HG03196 (cell line): Measurements from ENCODE around the gene MPND.

ENCODE experiments used
- ATAC-seq: cut with Tn5 transposase; IDR thresholded peaks from one replicate; pipeline ENCODE4 v1.9.1; 2021; ENCODE audit not compliant: unreplicated experiment

The MPND gene

DNA sequence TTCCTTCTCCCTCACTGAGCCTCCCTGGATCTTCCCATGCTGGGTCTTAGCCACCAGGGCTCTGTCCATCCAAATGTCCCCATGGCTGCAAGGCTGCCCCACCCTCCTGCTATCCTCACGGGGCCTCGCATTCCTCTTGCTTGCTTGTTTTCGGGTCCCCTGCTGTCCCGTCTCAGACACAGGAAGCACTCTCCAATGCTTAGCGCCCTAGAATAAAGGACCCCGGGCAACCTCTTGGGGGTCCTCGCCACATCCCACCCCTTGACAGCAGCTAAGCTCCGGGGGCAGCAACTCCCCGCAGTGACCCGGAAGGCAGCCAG is 33.3 kb downstream of the MPND start:
- no peak for ATAC-seq

DNA sequence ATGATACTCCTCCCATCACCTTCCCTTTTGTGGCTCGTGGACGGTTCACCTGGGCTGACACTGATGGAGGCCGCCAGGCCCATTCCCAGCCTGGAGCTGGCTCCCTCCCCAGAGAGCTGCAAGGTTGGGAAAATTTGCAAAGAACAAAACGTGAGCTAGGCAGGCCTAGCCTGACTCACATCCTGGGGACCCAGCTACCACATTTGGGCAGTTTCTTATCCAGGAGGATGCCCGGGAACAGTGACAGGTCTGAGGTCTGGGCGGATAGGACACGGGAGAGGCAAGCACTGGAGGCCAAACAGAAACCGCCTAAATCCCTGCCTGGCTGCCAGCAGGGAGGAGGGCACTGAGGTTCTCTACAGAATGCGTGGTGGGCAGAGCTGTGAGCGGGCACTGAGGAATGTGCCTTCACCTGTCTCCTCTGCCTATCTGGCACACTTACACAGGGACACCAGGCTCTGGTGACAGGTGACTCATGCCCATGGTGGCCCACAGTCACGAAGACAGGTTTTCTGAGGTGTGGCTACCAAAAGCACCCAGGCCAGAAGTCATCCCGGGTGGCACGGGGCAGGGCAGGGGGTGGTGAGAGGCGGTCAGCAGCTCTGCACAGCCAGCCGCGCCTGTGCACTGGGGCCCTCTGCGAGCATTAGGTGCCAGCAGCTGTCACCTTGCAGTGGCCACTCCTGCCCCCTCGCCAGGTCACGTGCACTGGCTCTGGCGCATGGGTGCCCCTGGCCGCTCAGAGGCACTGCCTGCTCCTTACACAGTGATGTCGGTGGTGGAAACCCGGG is 33.8 kb downstream of the MPND start:
- no peak for ATAC-seq

DNA sequence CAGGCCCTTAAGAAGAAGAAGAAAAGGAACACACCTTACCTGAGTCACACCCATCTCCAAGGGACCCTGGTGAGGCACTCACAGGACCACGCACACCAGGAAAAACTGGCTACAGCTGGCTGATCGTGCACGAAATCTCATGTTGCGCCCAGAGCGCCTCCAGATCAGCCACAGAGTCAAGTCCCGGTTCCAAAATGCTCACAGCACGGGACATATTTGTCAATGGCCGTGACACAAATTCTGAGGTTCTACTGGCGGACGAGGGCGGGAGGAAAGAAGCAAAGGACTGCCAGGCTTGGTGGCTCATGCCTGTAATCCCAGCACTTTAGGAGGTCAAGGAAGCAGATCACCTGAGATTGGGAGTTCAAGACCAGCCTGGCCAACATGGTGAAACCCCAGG is 35.5 kb downstream of the MPND start:
- no peak for ATAC-seq

DNA sequence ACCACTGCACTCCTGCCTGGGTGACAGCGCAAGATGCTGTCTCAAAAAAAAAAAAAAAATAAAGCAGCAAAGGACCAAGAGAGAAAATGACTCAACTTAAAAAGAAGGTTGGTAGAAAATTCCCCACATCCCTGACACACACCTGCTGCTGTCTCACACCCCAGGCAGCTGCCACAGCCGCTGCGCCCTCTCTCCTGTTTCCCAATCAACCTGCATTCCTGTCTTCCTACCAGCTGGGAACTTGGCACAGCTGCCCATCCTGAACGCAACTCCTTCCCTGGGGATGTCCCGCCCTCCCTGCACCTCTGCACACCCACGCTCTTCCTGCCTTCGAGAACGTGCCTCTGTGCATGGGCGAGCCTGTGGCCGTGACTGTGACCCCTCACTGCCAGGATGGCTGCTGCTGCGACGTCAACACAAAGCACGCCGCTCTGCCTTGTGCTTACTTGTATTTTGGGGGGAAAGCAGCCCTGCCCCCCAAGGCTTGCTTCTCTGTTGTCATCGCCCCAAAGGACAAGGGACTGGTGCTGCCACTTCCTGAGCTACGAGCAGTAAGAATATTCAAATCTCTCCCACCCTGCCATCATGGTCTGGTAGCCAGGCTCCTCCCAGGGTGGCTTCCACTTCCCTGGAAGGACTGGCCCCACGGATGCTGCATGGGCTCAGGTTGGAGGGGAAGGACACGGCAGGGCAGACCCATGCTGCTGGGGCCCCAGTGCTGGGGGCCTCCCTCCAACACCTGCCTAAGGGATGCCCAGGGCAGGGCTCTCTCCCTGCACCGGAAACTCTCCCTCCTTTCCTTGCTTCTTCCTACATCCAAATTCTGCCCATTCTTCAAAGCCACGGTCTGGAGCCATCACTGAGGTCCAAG is 36.3 kb downstream of the MPND start:
- no peak for ATAC-seq

DNA sequence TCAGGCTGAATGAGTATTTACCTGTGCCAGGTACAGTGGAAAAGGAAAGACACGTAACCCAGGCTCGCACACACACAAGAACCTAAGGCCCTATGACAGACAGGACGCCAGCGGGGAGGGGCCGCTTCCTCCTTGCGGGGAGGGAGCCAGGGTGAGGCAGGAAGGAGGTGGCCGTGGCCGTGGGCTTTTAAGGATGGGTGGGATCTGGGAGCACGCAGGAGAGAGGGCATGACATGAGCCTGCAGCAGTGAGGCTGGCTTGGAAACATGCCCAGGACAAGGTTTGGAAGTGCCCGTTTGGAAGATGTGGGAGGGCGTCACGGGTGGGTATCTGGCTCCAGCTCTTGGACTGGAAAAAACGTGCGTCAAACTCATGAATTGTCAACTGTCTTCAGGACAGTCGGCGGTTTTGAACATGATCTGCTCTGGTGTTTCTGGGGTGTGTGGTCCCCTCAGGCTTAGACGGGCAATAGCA is 36.9 kb downstream of the MPND start:
- no peak for ATAC-seq

DNA sequence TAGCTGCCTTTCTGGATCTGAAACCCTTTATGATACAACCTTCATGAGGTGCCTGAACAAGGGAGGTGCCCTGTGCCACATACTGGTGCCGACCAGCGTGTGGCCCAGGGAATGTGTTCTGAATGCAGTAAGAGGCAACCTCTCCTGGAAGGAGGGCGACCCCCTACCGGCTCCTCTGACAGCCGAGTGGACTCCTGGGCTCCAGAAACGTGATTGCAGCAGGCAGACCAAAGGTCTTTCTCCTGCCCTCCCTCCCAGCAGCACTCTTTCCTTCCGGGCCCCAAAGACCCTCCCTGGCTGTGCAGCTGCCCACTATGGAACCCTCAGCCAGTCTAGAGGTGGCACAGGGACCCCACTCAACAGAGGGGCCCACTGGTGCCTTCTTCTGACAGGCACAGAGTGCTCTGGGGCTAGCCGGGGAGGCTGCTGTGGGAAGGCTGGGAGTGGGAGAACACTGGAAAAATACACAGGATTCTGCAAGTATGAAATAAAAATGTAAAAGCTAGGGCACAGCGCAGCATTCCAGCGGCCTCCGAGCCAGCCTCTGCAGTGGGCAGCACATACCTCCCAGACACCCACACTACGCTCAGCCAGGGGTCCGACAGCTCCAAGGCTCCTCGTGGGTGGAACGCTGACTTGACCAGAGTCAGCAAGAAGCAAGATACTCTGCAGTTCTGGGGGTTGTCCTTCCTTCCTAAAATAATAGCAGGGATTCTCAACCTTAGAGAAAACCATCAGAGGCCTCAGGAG is 42.1 kb downstream of the MPND start:
- ATAC-seq: no peak

DNA sequence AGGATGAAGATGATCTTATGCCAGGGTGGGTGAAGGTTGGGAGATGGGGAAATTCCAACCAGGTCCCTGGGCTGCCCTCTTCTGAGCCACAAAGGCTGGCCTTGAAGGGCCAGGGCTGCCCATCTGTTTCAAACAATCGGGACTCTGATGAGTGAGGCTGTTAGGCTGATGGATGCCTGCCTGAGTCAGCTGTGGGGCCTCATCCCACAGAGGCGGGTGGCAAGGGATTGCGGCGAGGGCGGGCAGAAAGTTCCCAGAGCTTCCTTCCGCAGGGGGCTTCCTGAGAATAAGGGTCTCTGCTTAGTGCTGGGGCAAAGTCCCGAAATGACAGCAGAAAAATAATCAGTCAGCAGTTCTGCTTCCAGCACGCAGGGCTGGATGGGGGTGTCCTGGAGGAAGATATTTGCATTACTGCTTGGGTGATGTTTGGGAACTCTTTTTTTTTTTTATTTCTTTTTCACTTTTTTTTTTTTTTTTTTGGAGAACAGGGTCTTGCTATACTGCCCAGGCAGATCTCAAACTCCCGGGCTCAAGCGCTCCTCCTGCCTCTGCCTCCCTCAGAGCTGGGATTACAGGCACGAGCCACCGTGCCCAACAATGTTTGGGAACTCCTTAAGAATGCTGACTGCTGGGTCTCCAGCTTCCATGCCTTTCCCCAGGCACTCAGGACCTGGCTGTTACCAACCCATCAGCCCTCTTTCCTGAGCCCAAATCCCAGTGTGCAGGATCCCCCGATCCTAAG is 42.9 kb downstream of the MPND start:
- ATAC-seq: no peak

DNA sequence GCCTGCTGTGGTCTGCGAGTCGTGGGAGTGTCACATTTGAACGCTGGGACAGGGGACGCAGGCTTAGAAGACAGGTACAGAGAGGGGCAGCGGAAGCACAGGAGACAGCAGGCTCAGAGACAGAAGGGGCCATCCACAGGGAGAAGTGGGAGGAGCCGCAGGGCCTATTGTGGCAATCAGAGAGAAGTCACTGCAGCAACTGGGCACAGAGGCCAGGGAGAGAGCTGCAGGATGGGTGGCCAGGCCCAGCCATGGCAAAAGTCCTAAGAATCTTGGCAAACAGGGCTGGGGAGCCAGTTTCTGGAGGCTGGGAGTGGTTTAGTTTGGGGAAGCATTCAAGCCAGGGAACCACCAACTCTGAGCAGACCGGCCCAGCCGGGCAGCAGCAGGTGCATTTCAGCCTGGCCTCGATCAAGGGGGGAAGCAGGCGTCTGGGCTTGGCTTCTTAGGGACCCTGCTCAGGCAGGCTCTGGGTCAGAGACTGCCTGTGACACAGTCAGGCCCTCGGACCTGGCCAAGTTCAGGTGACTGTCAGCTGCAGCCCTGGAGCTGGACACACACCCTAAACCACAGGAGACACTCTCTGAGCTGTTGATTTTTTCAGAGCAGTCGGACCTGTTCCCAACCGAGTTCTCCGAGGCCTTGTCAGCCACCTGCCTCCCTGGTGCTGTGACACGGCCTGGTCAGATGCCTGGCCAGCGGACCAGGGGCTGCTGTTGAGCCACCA is 45.1 kb downstream of the MPND start:
- ATAC-seq: no peak

DNA sequence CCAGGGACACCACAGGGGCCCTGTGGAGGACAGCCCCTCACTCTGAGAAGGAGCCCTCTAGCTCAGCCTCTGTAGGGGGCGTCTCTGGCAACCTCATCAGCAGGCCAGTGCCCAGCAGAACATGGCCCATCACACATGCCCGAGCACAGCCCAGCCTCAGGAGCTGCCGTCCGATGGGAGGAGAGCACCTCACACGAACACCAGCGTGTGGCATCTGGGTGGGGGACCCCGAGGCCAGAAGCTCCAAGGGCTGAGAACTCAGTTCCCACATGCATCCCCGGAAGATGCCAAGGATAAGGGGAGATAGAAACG is 45.7 kb downstream of the MPND start:
- ATAC-seq: no peak

DNA sequence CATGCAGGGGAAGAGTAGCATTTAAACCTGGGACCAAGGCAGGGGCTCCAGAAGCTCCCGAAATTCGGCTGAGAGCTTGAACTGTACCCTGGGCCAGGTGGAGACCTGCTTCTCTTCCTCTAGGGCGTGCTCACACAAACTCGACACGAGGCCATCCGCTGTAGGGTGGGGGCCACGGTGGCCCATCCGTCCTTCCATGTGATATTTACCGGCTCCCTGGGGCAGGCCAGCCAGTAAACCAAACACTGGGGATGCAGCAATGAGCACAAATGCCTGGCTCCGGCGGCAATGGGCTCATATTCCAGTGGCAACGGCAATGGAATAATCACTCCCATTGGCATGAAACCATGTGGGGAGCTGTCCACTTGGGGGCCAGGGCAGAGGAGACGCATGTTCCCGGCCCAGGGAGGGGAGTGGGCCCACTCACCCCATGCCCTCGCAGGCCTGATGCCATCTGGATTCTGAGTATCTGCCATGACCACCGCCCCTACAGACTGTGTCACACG is 46.2 kb downstream of the MPND start:
- no peak for ATAC-seq

DNA sequence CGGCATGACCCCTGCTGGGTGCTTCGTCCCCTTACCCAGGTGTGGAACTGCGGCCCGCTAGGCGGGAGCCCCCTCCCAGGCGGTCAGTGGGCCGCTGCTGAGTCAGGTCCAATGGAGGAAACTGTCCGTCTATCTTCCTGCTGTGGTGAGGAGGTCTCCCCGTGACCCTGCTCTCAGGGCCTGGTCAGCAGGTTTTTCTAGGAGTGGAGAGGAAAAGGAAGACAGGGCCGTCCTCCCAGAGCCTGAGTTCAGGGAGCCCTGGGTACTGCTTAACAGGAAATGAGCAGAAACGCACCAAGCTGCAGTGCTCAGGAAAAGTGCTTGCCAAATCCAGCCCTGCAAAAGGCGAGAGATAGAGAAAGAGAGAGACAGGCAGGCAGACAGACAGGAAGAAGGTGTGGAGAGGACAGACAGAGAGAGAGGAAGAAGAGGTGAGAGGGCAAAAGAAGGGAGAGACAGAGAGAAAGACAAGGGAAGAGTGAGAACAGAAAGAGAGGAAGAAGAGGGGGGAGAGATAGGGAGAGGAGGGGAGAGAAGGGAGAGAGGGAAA is 46.7 kb downstream of the MPND start:
- ATAC-seq: no peak

DNA sequence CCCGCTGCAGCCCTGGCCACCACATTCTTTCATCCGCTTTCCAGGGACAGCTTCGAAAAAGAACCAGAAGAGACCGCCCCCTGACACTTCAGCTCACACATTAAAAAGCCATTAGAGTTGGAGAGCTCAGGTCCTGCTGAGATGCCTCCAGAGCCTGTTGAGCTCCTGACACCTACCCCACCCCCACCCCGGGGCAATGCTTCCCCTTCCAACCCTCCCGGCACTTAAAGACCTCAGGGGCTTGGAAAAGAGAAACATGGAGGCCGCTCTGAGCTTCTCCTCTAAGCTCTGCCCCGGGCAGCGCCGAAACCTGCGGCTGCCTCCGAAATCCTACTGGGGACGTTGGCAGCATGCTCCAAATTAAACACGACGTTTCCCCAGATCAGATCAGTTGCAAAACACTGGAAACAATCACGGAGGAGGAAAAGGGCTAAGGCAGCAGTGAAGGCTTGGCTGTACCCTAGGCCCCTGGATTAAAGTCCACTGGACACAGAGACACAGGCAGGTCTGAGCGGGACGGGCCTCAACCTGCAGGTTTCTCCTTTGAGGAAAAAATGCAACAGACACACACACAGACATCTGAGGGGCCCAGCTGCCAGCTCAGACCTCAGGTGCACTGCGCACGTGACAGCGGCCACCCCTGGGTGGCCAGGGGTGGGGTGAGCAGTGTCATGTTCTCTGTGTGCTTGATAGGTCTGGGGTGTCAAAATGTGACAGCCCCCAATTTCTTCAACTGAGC is 47.4 kb downstream of the MPND start:
- no peak for ATAC-seq

DNA sequence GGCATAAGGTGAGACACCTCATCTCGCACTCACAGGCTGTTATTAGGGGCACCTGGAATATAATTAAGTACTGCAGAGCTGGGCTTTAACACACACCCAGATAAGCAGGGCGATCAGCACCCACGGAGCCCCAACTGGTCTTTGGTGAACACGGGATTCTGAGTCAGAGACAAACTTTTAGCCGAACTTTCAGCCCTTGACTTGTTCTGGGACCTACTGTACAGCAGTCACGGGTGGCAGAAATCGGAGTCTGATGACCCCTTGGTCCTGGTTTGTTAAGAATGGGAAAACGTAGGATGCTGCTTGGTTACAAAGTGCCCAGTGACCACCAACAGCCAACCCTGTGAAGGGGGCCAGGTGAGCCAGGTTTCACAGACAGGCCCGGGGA is 47.9 kb downstream of the MPND start:
- no peak for ATAC-seq

DNA sequence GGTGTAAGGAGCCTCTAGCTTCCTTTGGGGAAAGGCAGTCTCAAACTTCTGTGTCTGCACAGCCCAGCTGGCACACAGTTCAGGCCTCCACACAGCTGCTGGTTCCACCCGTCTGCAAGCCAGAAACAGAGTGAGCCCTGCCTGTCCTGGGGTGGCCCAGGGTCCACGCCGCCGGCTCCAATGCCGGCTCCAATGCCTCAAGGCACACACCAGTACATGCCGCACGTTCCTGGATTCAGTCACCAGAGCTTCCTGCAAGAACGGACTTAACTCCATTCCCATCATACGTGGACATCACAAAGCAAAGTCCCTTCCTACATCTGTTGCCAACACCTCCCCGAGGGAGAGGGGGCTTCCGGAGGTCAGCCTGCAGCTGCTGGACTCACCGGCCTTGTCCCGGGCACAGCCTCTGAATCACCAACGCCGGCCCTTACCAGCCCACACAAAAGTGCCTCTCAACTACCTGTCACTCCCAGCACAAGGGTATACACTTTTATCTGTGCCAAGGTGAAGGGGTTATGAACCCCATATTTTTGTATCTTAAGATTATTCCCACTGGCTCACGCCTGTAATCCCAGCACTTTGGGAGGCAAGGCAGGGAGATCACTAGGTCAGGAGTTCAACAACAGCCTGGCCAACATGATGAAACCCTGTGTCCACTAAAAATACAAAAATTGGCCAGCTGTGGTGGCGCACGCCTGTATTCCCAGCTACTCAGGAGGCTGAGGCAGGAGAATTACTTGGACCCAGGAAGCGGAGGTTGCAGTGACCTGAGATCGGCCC is 48.5 kb downstream of the MPND start:
- ATAC-seq: no peak

DNA sequence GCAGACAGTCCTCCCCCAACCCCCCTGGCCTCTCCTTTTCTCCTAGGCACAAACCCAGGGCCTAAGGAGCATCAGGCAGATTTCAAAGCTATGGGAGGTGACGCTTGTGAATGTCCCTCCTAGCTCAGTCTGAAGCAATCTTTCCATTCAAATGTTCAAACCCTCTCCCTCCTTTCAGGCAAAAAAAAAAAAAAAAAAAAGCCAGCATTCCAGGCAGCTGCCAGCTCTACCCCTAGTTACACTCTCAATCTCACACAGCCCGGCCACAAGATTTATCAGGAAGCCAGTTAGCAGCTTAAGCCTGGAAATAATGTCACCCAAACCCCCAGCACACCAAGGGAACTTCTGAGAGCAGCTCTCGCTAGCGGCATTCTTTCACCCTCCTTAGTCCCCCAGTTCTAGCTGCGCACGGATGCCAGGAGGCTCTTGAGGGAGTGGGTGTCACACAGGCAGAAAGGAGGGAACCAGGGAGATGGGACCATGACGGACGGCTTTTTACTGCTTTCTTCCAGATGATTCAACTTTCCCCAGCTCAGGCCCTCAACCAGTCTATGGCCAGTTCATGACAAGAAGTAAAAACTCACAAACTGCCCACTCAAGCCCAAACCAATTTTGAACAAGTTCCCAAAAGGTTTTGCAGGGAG is 50.7 kb downstream of the MPND start:
- ATAC-seq: no peak

DNA sequence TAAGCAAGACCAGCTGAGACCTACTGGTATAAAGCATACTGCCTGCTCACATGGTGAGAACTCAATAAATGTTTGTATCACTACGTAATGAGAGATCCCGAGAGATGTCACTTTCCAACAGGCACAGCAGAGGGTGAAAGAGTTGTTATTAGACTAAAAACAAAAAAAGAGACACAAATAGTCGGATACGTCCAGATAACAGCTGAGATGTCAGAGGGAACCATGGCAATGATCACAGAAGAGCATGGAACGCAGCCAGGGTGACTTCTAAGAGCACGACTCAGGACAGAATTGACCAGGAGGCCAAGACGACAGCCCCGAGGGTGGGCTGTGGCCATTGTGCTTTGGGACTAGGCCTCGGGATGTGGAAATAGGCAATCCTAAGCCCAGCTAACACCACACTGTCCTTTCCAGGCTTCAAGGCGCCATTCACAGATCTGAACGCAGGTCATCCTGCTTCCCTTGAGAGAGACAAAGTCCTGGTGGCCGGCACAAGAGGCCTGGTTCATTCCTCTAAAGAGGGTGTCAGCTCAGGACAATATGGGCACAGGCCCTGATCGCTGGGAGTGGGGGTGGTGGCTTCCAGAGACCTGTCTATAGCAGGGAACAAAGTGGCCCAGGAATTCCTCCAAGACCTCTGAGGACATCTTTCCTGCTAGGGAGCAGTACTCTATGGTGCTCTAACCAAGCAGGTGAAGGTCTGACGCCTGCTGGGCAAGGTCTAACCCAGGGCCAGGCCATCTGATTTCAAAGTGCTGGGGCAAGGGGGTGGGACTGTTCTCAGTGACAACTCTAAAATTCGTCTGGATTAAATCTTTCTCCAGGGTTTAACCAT is 53.8 kb downstream of the MPND start:
- no peak for ATAC-seq

DNA sequence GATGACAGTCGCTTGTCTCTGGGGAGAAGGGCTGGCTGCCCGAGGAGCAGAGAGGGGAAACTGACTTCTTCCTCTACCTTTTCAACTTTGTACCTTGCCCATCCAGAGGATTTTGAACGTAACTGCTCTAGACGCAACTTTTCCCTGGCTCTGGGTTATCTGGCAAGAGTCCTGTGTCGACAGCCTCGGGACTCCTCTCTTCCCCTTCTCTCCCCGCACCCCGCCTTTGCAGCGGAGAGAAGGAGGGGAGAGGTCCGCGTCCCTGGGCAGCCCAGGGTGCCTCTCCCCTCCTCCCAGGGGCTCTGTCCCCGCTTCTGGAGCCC is 56.4 kb downstream of the MPND start:
- ATAC-seq: no peak
